Colonic mucosa (tissue), 4 donors: ENCODE data around the gene NUDT16. TPM values are rescaled to one million over a fixed set of nuclear protein-coding genes. Genes with fewer than 3 reads are reported as not detected.

ENCODE experiments used
- DNase-seq: peaks from one replicate; pipeline ENCODE4 v3.0.0-alpha.2; 2020
- H3K27ac ChIP-seq: fragments of 200-600 bp; one replicate; pipeline ENCODE4 v1.8.0; 2021
- H3K27me3 ChIP-seq: fragments of 200-600 bp; one replicate; pipeline ENCODE4 v1.8.0; 2021
- H3K36me3 ChIP-seq: fragments of 200-600 bp; one replicate; pipeline ENCODE4 v1.8.0; 2021
- H3K4me1 ChIP-seq: fragments of 200-600 bp; one replicate; pipeline ENCODE4 v1.8.0; 2021; ENCODE audit warnings: mild to moderate bottlenecking
- H3K4me3 ChIP-seq: fragments of 200-600 bp; one replicate; pipeline ENCODE4 v1.8.0; 2021
- H3K9ac ChIP-seq, 2 donors: one replicate each; pipeline ENCODE4 v1.7.0; 2013; ENCODE audit warnings: control low read depth in 2 of 2, low read depth in 2 of 2, low read length in 2 of 2
- H3K9me3 ChIP-seq: fragments of 200-600 bp; one replicate; pipeline ENCODE4 v1.8.0; 2021
- intact Hi-C: fragments of 100-400 bp; cut with DNase I; formaldehyde crosslinking; loops from one replicate; pipeline ENCODE4 v1.14.1; 2022
- total RNA-seq, 2 donors: library from RNA; stranded (reverse); fragmentation: NEBNext Ultra II Directional in 1 of 2; extraction: Animal tissue kit (Norgen Biotek cat#: 25700) in 1 of 2; gene quantifications; one replicate each; pipeline ENCODE4 v1.2.1, GENCODE V29; 2021
- TF ChIP-seq, protein P1 (sequence below): fragments of 200-600 bp; IDR thresholded peaks from one replicate; pipeline ENCODE4 v1.8.0; 2022; ENCODE audit warnings: antibody characterized with exemption, mild to moderate bottlenecking
- donor health status: healthy.
- donor health status: DM: no; HTN: no; CAD: no.
- donor health status: DM: no; HTN: no; CAD: no.

Gene NUDT16
- 10 to 100 TPM; 37.7 to 39.4 TPM for total RNA-seq

DNA sequence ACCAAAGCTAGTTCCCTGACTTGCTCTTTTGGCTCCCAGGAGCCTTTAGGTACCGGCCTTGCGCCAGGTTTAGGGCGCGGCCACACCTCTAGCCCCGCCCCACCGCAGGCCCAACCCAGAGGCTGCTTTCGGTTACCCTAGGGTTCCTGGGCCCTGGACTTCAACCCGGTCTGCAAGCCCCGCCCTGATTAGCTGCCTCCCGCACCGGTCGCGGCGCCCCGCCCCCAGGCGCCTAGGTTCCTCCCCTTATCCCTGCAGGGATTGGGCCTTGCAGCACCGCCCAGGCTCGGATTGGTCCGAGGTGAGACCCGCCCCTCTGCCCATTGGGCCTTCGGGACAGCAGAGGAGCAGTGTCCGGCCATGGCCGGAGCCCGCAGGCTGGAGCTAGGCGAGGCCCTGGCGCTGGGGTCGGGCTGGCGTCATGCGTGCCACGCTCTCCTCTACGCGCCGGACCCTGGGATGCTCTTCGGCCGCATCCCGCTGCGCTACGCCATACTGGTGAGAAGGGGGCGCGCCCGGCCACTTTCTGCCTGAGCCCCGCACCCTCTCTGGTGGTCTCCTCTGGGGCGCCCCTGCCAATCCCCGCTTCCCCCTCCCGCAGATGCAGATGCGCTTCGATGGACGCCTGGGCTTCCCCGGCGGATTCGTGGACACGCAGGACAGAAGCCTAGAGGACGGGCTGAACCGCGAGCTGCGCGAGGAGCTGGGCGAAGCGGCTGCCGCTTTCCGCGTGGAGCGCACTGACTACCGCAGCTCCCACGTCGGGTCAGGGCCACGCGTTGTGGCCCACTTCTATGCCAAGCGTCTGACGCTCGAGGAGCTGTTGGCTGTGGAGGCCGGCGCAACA, at the start of gene NUDT16:
Gene NUDT16, plus strand, starts transcription at position 330 of the 847 bp plus-strand sequence. Its CDS starts 31 bp downstream, at position 361.
- Histone ChIP-seq H3K4me3 (peak within 1 kb of the TSS; percentile 99), H3K36me3 (no peaks in the 10 kb centered on the region), H3K27me3 (no peaks in the 10 kb centered on the region), H3K9me3 (no peaks in the 10 kb centered on the region), H3K4me1 (peaks cover 15% of the 10 kb centered on the region), H3K27ac (peak within 1 kb of the TSS; percentile 84), H3K9ac (peak within 1 kb of the TSS; percentile 91 to 93)
- DNase-seq: peak; percentile 100
- intact Hi-C loops: no loop called here
- TF ChIP-seq, protein P1, sequence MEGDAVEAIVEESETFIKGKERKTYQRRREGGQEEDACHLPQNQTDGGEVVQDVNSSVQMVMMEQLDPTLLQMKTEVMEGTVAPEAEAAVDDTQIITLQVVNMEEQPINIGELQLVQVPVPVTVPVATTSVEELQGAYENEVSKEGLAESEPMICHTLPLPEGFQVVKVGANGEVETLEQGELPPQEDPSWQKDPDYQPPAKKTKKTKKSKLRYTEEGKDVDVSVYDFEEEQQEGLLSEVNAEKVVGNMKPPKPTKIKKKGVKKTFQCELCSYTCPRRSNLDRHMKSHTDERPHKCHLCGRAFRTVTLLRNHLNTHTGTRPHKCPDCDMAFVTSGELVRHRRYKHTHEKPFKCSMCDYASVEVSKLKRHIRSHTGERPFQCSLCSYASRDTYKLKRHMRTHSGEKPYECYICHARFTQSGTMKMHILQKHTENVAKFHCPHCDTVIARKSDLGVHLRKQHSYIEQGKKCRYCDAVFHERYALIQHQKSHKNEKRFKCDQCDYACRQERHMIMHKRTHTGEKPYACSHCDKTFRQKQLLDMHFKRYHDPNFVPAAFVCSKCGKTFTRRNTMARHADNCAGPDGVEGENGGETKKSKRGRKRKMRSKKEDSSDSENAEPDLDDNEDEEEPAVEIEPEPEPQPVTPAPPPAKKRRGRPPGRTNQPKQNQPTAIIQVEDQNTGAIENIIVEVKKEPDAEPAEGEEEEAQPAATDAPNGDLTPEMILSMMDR: no peak

DNA sequence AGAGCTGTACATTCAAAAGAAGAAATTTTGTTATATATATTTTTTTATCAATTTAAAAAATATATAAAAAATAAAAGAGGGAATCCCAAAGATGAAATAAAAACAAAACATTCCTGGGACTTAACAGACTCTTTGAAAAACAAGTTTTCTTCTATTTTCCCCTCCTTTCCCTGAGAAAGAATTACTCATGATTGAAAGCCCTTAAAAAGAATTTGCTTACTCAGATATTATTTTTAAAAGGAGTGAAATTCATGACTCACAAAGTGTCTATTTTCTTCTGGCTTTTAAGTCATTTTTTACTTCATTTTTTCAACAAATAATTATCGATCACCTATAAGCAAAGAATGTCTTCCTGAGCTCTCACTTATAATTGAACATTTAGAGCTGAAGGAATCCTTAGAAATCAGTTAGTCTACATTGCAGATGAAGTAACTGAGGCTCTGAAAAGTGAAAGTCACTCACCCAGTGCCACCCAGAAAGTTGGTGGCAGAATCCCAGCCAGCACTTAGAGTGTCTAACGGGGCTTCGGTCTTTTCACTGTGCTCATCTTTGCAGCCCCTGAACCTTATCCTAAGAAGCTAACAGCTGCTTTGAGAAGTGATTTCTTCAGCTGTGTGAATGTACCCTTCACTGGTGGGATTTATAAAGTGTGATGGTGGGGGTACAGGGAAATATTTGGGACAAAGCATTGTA, 42.5 kb upstream of the NUDT16 start:
- Histone ChIP-seq H3K4me3 (no peak overlapping the region), H3K27ac (no peak overlapping the region), H3K36me3 (no peaks in the 10 kb centered on the region), H3K27me3 (no peaks in the 10 kb centered on the region), H3K9me3 (no peaks in the 10 kb centered on the region), H3K4me1 (no peaks in the 10 kb centered on the region), H3K9ac (no peak overlapping the region)
- intact Hi-C loops: no loop called here
- TF ChIP-seq, protein P1: no peak
- DNase-seq: no peak

DNA sequence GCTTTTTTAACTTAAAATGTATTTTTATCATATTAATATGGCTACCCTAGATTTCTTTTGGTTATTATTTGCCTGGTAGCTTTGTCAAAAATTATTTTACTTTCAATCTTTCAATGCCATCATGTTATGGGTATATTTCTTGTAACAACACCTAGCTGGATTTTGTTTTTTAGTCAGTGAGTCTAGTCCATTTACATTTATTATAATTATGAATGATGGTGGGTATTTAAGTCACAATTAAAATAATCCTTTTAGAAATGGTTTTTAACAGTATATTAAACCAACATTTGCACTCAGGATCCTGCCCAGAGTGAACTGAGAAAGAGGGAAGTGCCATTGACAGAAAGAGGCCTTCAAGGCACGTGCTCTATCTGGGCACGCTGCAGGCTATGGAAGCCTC, 39.8 kb upstream of the NUDT16 start:
- Histone ChIP-seq H3K27me3 (no peaks in the 10 kb centered on the region), H3K4me3 (no peak overlapping the region), H3K4me1 (no peaks in the 10 kb centered on the region), H3K27ac (no peak overlapping the region), H3K36me3 (no peaks in the 10 kb centered on the region), H3K9me3 (no peaks in the 10 kb centered on the region), H3K9ac (no peak overlapping the region)
- TF ChIP-seq, protein P1: no peak
- intact Hi-C loops: no loop called here
- no peak for DNase-seq

DNA sequence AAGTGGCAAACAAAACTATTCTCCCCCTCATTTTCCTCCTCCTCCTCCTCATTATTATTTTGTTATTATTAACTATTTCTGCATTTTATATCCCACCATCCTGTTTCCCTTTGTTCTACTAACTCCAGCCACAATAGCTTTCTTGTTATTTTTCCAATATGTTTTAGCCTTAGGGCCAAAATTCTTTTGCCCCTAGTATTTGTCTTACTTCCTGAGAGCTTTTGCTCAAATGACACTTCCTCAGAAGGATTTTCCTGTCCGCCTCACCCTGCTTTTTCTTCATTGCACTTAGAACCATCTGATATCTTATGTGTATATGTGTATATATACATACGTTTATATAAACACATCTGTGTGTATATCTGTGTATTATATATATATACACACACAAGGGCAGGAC, 32.7 kb upstream of the NUDT16 start:
- no peak overlapping the region for H3K9ac ChIP-seq
- H3K4me3 ChIP-seq: no peak overlapping the region
- H3K27me3 ChIP-seq: no peaks in the 10 kb centered on the region
- no peaks in the 10 kb centered on the region for H3K4me1 ChIP-seq
- TF ChIP-seq, protein P1: no peak
- no peaks in the 10 kb centered on the region for H3K36me3 ChIP-seq
- DNase-seq: no peak
- H3K27ac ChIP-seq: no peak overlapping the region
- intact Hi-C loops: no loop called here
- no peaks in the 10 kb centered on the region for H3K9me3 ChIP-seq

DNA sequence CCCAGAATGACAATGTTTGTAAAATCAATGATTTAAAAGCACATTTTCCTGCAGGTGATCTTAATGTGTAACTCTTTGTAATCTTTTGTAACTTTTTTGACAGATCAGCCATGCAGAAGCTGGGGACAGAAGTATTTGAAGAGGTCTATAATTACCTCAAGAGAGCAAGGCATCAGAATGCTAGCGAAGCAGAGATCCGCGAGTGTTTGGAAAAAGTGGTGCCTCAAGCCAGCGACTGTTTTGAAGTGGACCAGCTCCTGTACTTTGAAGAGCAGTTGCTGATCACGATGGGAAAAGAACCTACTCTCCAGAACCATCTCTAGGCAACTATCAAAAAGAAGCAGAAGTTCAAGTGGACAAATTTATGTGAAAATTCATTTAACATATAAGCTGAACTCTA, 32.1 kb upstream of the NUDT16 start:
- no peak overlapping the region for H3K4me3 ChIP-seq
- H3K9ac ChIP-seq: no peak overlapping the region
- intact Hi-C loops: no loop called here
- TF ChIP-seq, protein P1: no peak
- H3K27ac ChIP-seq: no peak overlapping the region
- H3K36me3 ChIP-seq: no peaks in the 10 kb centered on the region
- H3K27me3 ChIP-seq: no peaks in the 10 kb centered on the region
- H3K9me3 ChIP-seq: no peaks in the 10 kb centered on the region
- DNase-seq: no peak
- no peaks in the 10 kb centered on the region for H3K4me1 ChIP-seq
